Left lung (tissue), 10 donors: ENCODE results near the gene VAC14. TPM values are rescaled to one million over a fixed set of nuclear protein-coding genes. Genes with fewer than 3 reads are reported as not detected.

ENCODE experiments used
- ATAC-seq: fragments of 200-7000 bp; cut with Tn5 transposase; one replicate; pipeline ENCODE4 v1.9.1; 2020; ENCODE audit warnings: moderate library complexity
- DNase-seq, 4 donors: peaks; one replicate each; pipeline ENCODE4 v3.0.0-alpha.2; 2013 to 2020
- H3K27ac ChIP-seq, 2 donors: fragments of 200-600 bp; sonication (generic) in 1 of 2; one replicate each; pipeline versions ENCODE4 v1.5.0 to v1.8.0; 2020 to 2021
- H3K27me3 ChIP-seq, 2 donors: fragments of 200-600 bp; sonication (generic) in 1 of 2; one replicate each; pipeline versions ENCODE4 v1.5.0 to v1.8.0; 2020 to 2021
- H3K36me3 ChIP-seq, 2 donors: fragments of 200-600 bp; sonication (generic) in 1 of 2; one replicate each; pipeline versions ENCODE4 v1.5.0 to v1.8.0; 2020 to 2021
- H3K4me1 ChIP-seq, 2 donors: fragments of 200-600 bp; one replicate each; pipeline ENCODE4 v1.8.0; 2021
- H3K4me3 ChIP-seq, 2 donors: fragments of 200-600 bp; sonication (generic) in 1 of 2; one replicate each; pipeline versions ENCODE4 v1.5.0 to v1.8.0; 2020 to 2021; ENCODE audit warnings: mild to moderate bottlenecking in 1 of 2
- H3K9me3 ChIP-seq, 2 donors: fragments of 200-600 bp; sonication (generic) in 1 of 2; one replicate each; pipeline versions ENCODE4 v1.5.0 to v1.8.0; 2020 to 2021
- CTCF ChIP-seq, 2 donors: fragments of 200-600 bp; sonication (generic) in 1 of 2; IDR thresholded peaks; one replicate each; pipeline versions ENCODE4 v1.5.0 to v1.8.0; 2021; ENCODE audit warnings: antibody characterized with exemption in 2 of 2
- intact Hi-C, 2 donors: fragments of 100-400 bp; cut with DNase I; formaldehyde crosslinking; loops; one replicate each; pipeline versions ENCODE4 v1.11.2 to v1.14.2; 2022
- polyA plus RNA-seq, 6 donors: library from polyadenylated mRNA; unstranded; fragments of 120-200 nt; gene quantifications; one replicate each; pipeline ENCODE4 v1.2.1, GENCODE V29; 2013; ENCODE audit not compliant: insufficient read length in 6 of 6
- total RNA-seq, 2 donors: library from RNA; stranded (reverse); fragmentation: NEBNext Ultra II Directional; extraction: Animal tissue kit (Norgen Biotek cat#: 25700); gene quantifications; one replicate each; pipeline ENCODE4 v1.2.1, GENCODE V29; 2021
- donor health status: DM: no; HTN: yes; CAD: no.
- donor health status: DM: no; HTN: no; CAD: no.

The VAC14 gene
- total and polyA plus RNA-seq, 8 donors, result 22.2 to 53.2 (median 29.2) TPM

GRCh38 chr16:70659953-70660671 lies 140.8 kb downstream of the VAC14 start:
- H3K4me1 ChIP-seq, result no peaks in the 10 kb centered on the region
- peaks cover 0 to 32% of the 10 kb centered on the region in 2 donors for H3K36me3 ChIP-seq
- H3K27ac ChIP-seq, result no peak overlapping the region
- intact Hi-C loops, result loop anchor here in 1 of 2 donors (10.0 kb wide), 1 partner anchor 295 kb away; no protein-coding TSS in a partner anchor
- no peak overlapping the region for H3K4me3 ChIP-seq
- H3K27me3 ChIP-seq, result no peaks in the 10 kb centered on the region
- no peak for DNase-seq
- ATAC-seq, result no peak
- no peaks in the 10 kb centered on the region for H3K9me3 ChIP-seq
- no peak for TF ChIP-seq CTCF (IDR thresholded peaks at IDR 0.05)

GRCh38 chr16:70659546-70659945 lies 141.4 kb downstream of the VAC14 start:
- Histone ChIP-seq H3K4me1 (no peaks in the 10 kb centered on the region), H3K9me3 (no peaks in the 10 kb centered on the region), H3K27me3 (no peaks in the 10 kb centered on the region), H3K4me3 (no peak overlapping the region), H3K27ac (no peak overlapping the region), H3K36me3 (peaks cover 0 to 26% of the 10 kb centered on the region in 2 donors)
- intact Hi-C loops, result loop anchor here in 1 of 2 donors (10.0 kb wide), 1 partner anchor 295 kb away; no protein-coding TSS in a partner anchor
- DNase-seq (no peak), ATAC-seq (no peak)
- TF ChIP-seq CTCF (IDR thresholded peaks at IDR 0.05), result no peak

- no peak overlapping the region for H3K27ac ChIP-seq
- H3K36me3 ChIP-seq, result peaks cover 0 to 20% of the 10 kb centered on the region in 2 donors
- no peak overlapping the region for H3K4me3 ChIP-seq
- DNase-seq, result no peak
- H3K9me3 ChIP-seq, result no peaks in the 10 kb centered on the region
- no peak for TF ChIP-seq CTCF (IDR thresholded peaks at IDR 0.05)
- intact Hi-C loops, result loop anchor here in 1 of 2 donors (10.0 kb wide), 1 partner anchor 294 kb away; no protein-coding TSS in a partner anchor
- no peak for ATAC-seq
- H3K4me1 ChIP-seq, result peaks cover 0 to 3% of the 10 kb centered on the region in 2 donors
- H3K27me3 ChIP-seq, result no peaks in the 10 kb centered on the region
Observed at GRCh38 chr16:70658921-70659320, 142.0 kb downstream of the VAC14 start.

GRCh38 chr16:70657956-70658355 lies 143.0 kb downstream of the VAC14 start:
- Histone ChIP-seq H3K4me1 (peaks cover 0 to 3% of the 10 kb centered on the region in 2 donors), H3K27me3 (no peaks in the 10 kb centered on the region), H3K36me3 (peaks cover 0 to 10% of the 10 kb centered on the region in 2 donors), H3K9me3 (no peaks in the 10 kb centered on the region), H3K4me3 (no peak overlapping the region), H3K27ac (no peak overlapping the region)
- no peak for DNase-seq
- intact Hi-C loops, result loop anchor here in 1 of 2 donors (10.0 kb wide), 1 partner anchor 293 kb away; no protein-coding TSS in a partner anchor
- ATAC-seq, result no peak
- no peak for TF ChIP-seq CTCF (IDR thresholded peaks at IDR 0.05)

GRCh38 chr16:70656712-70657263 lies 144.2 kb downstream of the VAC14 start:
- H3K36me3 ChIP-seq, result no peaks in the 10 kb centered on the region
- no peak overlapping the region for H3K4me3 ChIP-seq
- ATAC-seq (no peak), DNase-seq (no peak)
- H3K9me3 ChIP-seq, result no peaks in the 10 kb centered on the region
- TF ChIP-seq CTCF (IDR thresholded peaks at IDR 0.05), result no peak
- H3K4me1 ChIP-seq, result peaks cover 0 to 3% of the 10 kb centered on the region in 2 donors
- intact Hi-C loops, result loop anchor here in 1 of 2 donors (10.0 kb wide), 1 partner anchor 292 kb away; no protein-coding TSS in a partner anchor
- no peak overlapping the region for H3K27ac ChIP-seq
- H3K27me3 ChIP-seq, result no peaks in the 10 kb centered on the region
